ENCODE results near the gene CEP162.

DNA sequence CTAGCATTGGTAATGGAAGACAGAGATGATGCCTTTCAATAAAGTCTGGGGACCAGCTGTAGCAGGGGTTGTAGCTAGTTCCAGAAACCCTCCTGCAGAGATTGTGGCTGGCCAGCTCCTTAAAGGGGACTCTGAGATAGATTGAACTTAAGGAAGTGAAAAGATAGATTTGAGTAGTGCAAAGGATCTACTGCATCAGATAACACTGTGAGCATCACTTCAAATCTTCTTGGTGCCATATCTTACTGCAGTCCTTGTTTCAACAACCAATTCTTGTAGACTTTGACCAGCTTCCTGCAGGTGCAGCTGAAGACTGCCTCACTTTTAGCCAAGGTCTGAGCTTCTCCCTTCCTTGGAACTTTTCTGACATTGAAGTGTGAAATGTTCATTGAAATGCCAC, 14.8 kb upstream of the CEP162 start:
- TF ChIP-seq POLR2AphosphoS5 (IDR thresholded peaks at IDR 0.05) = no peak
- TF ChIP-seq, protein P1, sequence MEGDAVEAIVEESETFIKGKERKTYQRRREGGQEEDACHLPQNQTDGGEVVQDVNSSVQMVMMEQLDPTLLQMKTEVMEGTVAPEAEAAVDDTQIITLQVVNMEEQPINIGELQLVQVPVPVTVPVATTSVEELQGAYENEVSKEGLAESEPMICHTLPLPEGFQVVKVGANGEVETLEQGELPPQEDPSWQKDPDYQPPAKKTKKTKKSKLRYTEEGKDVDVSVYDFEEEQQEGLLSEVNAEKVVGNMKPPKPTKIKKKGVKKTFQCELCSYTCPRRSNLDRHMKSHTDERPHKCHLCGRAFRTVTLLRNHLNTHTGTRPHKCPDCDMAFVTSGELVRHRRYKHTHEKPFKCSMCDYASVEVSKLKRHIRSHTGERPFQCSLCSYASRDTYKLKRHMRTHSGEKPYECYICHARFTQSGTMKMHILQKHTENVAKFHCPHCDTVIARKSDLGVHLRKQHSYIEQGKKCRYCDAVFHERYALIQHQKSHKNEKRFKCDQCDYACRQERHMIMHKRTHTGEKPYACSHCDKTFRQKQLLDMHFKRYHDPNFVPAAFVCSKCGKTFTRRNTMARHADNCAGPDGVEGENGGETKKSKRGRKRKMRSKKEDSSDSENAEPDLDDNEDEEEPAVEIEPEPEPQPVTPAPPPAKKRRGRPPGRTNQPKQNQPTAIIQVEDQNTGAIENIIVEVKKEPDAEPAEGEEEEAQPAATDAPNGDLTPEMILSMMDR (IDR thresholded peaks at IDR 0.05) = no peak

All from breast epithelium (tissue), 3 donors.